Left ventricle myocardium inferior (tissue), 1 donor: ENCODE data around the gene SOCS4. TPM values are rescaled to one million over a fixed set of nuclear protein-coding genes. Genes with fewer than 3 reads are reported as not detected.
"Not testable (repeated sequence)": the region's sequence is repeated elsewhere in the genome, so short reads cannot be mapped to it uniquely, and the experiment has no call there.

Source experiments
- DNase-seq: peaks from one replicate; pipeline ENCODE4 v3.0.0-alpha.2; 2020
- H3K27ac ChIP-seq: fragments of 200-600 bp; replicated peaks from 2 replicates; pipeline ENCODE4 v1.8.0; 2021
- H3K27me3 ChIP-seq: fragments of 200-600 bp; 2 replicates; pipeline ENCODE4 v1.8.0; 2021; ENCODE audit warnings: low read depth
- H3K36me3 ChIP-seq: fragments of 200-600 bp; 2 replicates; pipeline ENCODE4 v1.8.0; 2021
- H3K4me1 ChIP-seq: fragments of 200-600 bp; 2 replicates; pipeline ENCODE4 v1.8.0; 2021
- H3K4me3 ChIP-seq: fragments of 200-600 bp; 2 replicates; pipeline ENCODE4 v1.8.0; 2021; ENCODE audit warnings: mild to moderate bottlenecking, moderate library complexity
- H3K9me3 ChIP-seq: fragments of 200-600 bp; replicated peaks from 2 replicates; pipeline ENCODE4 v1.8.0; 2021
- intact Hi-C: fragments of 100-400 bp; cut with micrococcal nuclease; formaldehyde crosslinking; loops from one replicate; pipeline ENCODE4 v1.11.0; 2022
- total RNA-seq: library from RNA; stranded (reverse); fragmentation: NEBNext Ultra II Directional; extraction: Animal tissue kit (Norgen Biotek cat#: 25700); gene quantifications from one replicate; pipeline ENCODE4 v1.2.1, GENCODE V29; 2021
- TF ChIP-seq, protein P1 (sequence below): fragments of 200-600 bp; IDR thresholded peaks from 2 replicates; pipeline ENCODE4 v1.8.0; 2021; ENCODE audit warnings: antibody characterized with exemption, mild to moderate bottlenecking, borderline replicate concordance
- donor health status: DM: no; HTN: yes; CAD: no; lungs with severe emphysema.

Gene SOCS4
- total RNA-seq, 1 donor from 2014 or later, result 18.1 TPM

DNA sequence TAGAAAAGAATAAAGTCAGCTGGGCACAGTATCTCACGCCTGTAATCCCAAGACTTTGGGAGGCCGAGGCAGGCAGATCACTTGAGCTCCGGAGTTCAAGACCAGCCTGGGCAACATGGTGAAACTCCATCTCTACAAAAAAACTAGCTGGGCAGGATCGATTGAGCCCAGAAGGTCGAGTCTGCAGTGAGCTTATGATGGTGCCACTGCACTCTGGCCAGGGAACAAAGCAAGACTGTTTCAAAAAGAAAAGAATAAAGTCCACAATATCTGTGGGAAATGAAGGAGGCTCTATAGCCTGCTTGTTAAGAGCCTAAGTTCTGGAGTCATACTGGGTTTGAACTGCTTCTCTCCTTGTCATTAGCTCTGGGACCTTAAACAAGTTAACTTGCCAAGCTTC, 32.3 kb downstream of the SOCS4 start:
- Histone ChIP-seq H3K4me3 (no peak overlapping the region), H3K4me1 (peaks cover 82% of the 10 kb centered on the region), H3K9me3 (no peaks in the 10 kb centered on the region), H3K36me3 (peaks cover 54% of the 10 kb centered on the region), H3K27me3 (no peaks in the 10 kb centered on the region), H3K27ac (no peak overlapping the region)
- intact Hi-C loops, result no loop called here
- no peak for DNase-seq
- TF ChIP-seq, protein P1, sequence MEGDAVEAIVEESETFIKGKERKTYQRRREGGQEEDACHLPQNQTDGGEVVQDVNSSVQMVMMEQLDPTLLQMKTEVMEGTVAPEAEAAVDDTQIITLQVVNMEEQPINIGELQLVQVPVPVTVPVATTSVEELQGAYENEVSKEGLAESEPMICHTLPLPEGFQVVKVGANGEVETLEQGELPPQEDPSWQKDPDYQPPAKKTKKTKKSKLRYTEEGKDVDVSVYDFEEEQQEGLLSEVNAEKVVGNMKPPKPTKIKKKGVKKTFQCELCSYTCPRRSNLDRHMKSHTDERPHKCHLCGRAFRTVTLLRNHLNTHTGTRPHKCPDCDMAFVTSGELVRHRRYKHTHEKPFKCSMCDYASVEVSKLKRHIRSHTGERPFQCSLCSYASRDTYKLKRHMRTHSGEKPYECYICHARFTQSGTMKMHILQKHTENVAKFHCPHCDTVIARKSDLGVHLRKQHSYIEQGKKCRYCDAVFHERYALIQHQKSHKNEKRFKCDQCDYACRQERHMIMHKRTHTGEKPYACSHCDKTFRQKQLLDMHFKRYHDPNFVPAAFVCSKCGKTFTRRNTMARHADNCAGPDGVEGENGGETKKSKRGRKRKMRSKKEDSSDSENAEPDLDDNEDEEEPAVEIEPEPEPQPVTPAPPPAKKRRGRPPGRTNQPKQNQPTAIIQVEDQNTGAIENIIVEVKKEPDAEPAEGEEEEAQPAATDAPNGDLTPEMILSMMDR, result no peak

GRCh38 chr14:55062517-55063351, 35.7 kb downstream of the SOCS4 start:
- intact Hi-C loops, result no loop called here
- peak; percentile 68 for DNase-seq
- H3K9me3 ChIP-seq, result no peaks in the 10 kb centered on the region
- no peak overlapping the region for H3K4me3 ChIP-seq
- peaks cover 50% of the 10 kb centered on the region for H3K36me3 ChIP-seq
- peak overlapping the region; percentile 59 for H3K27ac ChIP-seq
- TF ChIP-seq, protein P1, result no peak
- H3K27me3 ChIP-seq, result no peaks in the 10 kb centered on the region
- H3K4me1 ChIP-seq, result peaks cover 71% of the 10 kb centered on the region

DNA sequence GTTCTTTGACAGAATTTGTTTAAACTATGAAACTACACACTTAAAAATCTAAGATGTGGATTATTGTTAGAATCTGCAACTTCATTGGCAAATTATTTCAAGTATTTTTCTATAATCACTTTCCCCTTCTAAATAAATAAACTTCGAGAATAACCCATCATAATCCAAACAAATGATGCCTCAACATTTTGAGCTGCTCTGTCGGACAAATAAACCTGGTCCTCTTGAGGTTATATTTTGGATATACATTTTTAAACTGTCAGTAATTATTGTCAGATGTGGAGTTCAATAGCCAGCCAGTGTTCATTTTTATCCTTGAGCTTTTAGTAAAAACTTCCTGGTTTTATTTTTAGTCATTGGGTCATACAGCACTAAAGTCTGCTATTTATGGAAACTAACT, 37.9 kb downstream of the SOCS4 start:
- H3K27ac ChIP-seq, result peak overlapping the region; percentile 49
- H3K27me3 ChIP-seq, H3K4me3 ChIP-seq, DNase-seq, intact Hi-C loops, H3K9me3 ChIP-seq: not testable (repeated sequence)
- H3K4me1 ChIP-seq, result peaks cover 59% of the 10 kb centered on the region
- peaks cover 47% of the 10 kb centered on the region for H3K36me3 ChIP-seq

- intact Hi-C loops, result no loop called here
- TF ChIP-seq, protein P1, result no peak
- Histone ChIP-seq H3K9me3 (no peaks in the 10 kb centered on the region), H3K4me1 (peaks cover 63% of the 10 kb centered on the region), H3K36me3 (peaks cover 47% of the 10 kb centered on the region), H3K27ac (peak overlapping the region; percentile 49), H3K27me3 (no peaks in the 10 kb centered on the region), H3K4me3 (no peak overlapping the region)
- DNase-seq, result no peak
These were observed 38.4 kb downstream of the SOCS4 start for GRCh38 chr14:55065411-55065810.

DNA sequence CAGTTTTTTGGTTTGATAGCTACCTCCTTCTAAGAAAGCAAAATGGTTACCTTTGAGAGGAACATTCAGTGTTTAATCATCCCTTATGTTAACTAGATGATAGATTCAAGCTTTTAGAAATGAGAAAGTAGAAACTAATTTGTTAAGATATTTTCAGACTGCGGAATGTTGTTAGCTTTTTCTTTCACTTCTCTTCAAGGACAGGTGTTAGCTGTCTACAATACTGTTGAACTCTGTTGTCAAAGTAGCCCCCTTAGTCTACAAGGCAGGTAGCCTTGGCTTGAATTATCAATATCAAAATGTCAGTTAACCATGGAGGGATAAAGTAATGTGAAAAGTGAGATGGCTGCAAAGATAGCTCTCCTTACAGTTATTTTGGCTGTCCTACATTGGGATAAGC, 39.2 kb downstream of the SOCS4 start:
- Histone ChIP-seq H3K27ac (peak overlapping the region; percentile 49), H3K4me1 (peaks cover 63% of the 10 kb centered on the region), H3K4me3 (no peak overlapping the region), H3K36me3 (peaks cover 44% of the 10 kb centered on the region), H3K27me3 (no peaks in the 10 kb centered on the region), H3K9me3 (no peaks in the 10 kb centered on the region)
- no peak for DNase-seq
- TF ChIP-seq, protein P1, result no peak
- intact Hi-C loops, result no loop called here

DNA sequence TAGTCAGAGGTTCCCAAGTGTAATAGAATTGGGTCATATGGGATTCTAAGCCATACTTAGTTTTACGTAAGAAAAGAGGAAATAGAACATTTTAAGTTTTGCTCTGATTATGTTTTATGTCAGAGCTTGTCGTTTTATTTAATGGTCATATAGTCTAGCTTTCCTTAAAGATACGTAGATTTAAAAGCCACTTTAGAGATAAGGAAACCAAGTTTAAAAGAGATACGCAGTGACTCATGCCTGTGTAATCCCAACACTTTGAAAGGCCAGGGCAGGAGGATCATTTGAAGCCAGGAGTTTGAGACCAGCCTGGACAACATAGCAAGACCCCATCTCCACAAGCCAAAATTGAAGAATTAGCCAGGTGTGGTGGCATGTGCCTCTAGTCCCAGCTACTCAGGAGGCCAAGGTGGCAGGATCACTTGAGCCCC, 44.0 kb downstream of the SOCS4 start:
- Histone ChIP-seq H3K36me3 (peaks cover 11% of the 10 kb centered on the region), H3K27me3 (no peaks in the 10 kb centered on the region), H3K4me1 (peaks cover 56% of the 10 kb centered on the region), H3K27ac (peak overlapping the region; percentile 86), H3K4me3 (no peak overlapping the region), H3K9me3 (no peaks in the 10 kb centered on the region)
- DNase-seq, result no peak
- TF ChIP-seq, protein P1, result no peak
- intact Hi-C loops, result no loop called here
